Loucy (cell line): ENCODE results near the gene ASXL1.

Experiments used
- CTCF ChIP-seq: fragments of 200-600 bp; sonication (generic); conservative IDR thresholded peaks from 2 replicates; pipeline ENCODE4 v1.5.1; 2014; ENCODE audit warnings: mild to moderate bottlenecking, antibody characterized with exemption, low read length
- EZH2phosphoT487 ChIP-seq: fragments of 200-600 bp; IDR thresholded peaks from 2 replicates; pipeline ENCODE4 v1.6.1; 2018; ENCODE audit warnings: antibody characterized with exemption, mild to moderate bottlenecking, moderate library complexity, borderline replicate concordance

GRCh38 chr20:32368925-32369324 is 10.8 kb downstream of the ASXL1 start:
- TF ChIP-seq CTCF (no peak), EZH2phosphoT487 (no peak)
